ES-I3 (cell line): ENCODE measurements around the gene FSTL3.
A peak's percentile ranks its signal among the peaks of the same experiment; 100 is the strongest.

ENCODE experiments used
- H3K36me3 ChIP-seq: 2 replicates; pipeline ENCODE4 v1.6.1; 2013; ENCODE audit warnings: mild to moderate bottlenecking, low read length, control low read depth, moderate library complexity; ENCODE audit not compliant: insufficient read depth
- H3K4me1 ChIP-seq: 2 replicates; pipeline ENCODE4 v1.6.1; 2013; ENCODE audit warnings: mild to moderate bottlenecking, control low read depth, low read length; ENCODE audit not compliant: insufficient read depth
- H3K9ac ChIP-seq: 2 replicates; pipeline ENCODE4 v1.6.1; 2013; ENCODE audit warnings: low read depth, mild to moderate bottlenecking, low read length, moderate library complexity
- H3K9me3 ChIP-seq: 2 replicates; pipeline ENCODE4 v1.6.1; 2013; ENCODE audit warnings: mild to moderate bottlenecking, low read length, moderate library complexity; ENCODE audit not compliant: control insufficient read depth, insufficient read depth

The FSTL3 gene

DNA sequence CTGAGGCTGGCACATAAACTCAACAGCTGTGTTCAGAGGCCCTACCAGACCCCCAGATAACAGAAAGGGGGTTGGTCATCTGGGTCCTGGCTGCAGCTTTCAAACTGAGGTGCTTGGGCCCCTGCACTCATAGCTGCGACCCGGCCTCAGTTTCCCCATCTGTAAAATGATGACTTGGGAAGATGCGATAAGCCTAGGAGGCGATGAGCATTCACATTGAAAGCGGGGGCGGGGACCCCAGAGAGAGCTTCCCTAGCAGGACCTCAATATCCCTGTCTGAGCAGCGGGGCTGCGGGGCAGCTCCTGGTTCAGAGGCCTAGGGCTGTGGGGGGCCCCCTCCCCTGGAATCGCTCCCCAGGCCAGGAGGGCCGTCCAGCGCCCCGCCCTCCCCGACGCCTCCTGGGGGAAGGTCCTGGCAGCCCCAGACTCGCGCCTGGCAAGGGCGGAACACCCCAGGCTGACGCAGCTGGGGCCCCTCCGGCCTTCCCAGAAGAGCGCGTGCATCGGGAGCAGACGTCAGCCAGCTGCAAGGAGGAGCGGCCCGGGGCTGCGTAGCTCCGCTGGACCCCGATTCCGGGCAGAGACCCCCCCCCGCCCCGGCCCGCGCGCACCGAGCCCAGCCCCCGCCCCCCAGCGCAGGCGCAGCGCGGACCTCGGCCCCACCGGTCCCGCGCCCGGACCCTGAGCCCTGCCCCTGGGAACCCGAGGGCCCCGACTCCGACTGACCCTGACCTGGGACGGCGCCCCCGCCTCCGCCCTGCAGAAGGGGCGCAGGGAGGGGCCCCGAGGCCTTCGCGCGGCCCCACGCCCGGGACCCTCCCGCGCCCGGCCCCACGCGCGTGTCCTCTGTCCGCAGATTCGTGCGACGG is 3.5 kb downstream of the FSTL3 start:
- Histone ChIP-seq H3K36me3 (no peaks in the 10 kb centered on the region), H3K9me3 (no peaks in the 10 kb centered on the region), H3K4me1 (peaks cover 4% of the 10 kb centered on the region; the same call in 1 of the 2 replicates), H3K9ac (peak overlapping the region; percentile 83)

DNA sequence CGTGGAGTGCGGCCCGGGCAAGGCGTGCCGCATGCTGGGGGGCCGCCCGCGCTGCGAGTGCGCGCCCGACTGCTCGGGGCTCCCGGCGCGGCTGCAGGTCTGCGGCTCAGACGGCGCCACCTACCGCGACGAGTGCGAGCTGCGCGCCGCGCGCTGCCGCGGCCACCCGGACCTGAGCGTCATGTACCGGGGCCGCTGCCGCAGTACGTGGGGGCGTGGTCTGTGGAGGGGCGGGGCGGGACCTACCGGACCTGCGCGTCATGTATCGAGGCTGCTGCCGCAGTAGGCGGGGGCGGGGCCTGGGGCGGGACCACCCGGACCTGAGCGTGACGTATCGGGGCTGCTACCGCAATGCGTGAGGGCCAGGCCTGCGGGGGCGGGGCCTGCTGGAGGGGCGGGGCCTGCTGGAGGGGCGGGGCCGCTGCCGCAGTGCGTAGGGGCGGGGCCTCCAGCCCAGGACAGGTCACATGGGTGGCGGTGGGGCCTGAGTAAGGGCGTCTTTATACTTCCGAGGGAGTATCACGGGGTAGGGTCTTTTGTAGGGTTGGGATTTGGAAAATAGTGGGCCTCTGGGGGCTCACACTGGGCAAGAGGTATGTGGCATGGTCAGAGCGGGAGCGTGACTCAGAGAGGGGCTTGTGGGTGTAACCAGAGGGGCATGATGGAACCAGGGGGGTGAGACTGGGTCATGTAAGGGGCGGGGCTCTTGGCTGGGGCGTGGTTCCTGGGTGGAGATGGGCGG is 4.3 kb downstream of the FSTL3 start:
- Histone ChIP-seq H3K36me3 (no peaks in the 10 kb centered on the region), H3K9me3 (no peaks in the 10 kb centered on the region)

DNA sequence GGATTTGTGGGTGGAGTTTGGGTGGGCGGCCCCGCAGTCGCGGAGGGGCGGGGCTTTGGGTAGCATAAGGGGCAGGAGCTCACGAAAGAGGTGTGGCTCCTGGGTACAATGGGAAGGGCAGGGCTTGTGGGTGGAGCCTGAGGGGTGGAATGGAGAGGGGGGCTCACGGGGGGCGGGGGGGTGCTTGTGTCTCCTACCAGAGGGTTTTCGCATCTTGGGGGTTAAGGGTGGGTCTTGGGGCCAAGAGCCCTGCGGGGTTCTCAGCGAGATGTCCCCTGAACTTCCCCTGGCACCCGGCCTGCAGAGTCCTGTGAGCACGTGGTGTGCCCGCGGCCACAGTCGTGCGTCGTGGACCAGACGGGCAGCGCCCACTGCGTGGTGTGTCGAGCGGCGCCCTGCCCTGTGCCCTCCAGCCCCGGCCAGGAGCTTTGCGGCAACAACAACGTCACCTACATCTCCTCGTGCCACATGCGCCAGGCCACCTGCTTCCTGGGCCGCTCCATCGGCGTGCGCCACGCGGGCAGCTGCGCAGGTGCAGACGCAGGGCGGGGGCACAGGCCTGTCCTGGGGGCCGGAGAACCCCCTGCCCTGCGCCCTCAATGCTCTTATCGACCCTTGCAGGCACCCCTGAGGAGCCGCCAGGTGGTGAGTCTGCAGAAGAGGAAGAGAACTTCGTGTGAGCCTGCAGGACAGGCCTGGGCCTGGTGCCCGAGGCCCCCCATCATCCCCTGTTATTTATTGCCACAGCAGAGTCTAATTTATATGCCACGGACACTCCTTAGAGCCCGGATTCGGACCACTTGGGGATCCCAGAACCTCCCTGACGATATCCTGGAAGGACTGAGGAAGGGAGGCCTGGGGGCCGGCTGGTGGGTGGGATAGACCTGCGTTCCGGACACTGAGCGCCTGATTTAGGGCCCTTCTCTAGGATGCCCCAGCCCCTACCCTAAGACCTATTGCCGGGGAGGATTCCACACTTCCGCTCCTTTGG is 5.1 kb downstream of the FSTL3 start:
- Histone ChIP-seq H3K36me3 (no peaks in the 10 kb centered on the region), H3K4me1 (peaks cover 4% of the 10 kb centered on the region; the same call in 1 of the 2 replicates), H3K9me3 (no peaks in the 10 kb centered on the region), H3K9ac (peak overlapping the region; percentile 89; the same call in 1 of the 2 replicates)

More for the DNA sequence above, 4.3 kb downstream of the FSTL3 start:
- peaks cover 4% of the 10 kb centered on the region; the same call in 1 of the 2 replicates for H3K4me1 ChIP-seq
- peak overlapping the region; percentile 89 for H3K9ac ChIP-seq

DNA sequence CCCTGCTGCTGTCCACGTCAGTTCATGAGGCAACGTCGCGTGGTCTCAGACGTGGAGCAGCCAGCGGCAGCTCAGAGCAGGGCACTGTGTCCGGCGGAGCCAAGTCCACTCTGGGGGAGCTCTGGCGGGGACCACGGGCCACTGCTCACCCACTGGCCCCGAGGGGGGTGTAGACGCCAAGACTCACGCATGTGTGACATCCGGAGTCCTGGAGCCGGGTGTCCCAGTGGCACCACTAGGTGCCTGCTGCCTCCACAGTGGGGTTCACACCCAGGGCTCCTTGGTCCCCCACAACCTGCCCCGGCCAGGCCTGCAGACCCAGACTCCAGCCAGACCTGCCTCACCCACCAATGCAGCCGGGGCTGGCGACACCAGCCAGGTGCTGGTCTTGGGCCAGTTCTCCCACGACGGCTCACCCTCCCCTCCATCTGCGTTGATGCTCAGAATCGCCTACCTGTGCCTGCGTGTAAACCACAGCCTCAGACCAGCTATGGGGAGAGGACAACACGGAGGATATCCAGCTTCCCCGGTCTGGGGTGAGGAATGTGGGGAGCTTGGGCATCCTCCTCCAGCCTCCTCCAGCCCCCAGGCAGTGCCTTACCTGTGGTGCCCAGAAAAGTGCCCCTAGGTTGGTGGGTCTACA is 6.6 kb downstream of the FSTL3 start:
- Histone ChIP-seq H3K36me3 (no peaks in the 10 kb centered on the region), H3K9ac (no peak overlapping the region), H3K9me3 (no peaks in the 10 kb centered on the region), H3K4me1 (peaks cover 1% of the 10 kb centered on the region; the same call in 1 of the 2 replicates)

- Histone ChIP-seq H3K36me3 (no peaks in the 10 kb centered on the region), H3K9me3 (no peaks in the 10 kb centered on the region), H3K9ac (no peak overlapping the region), H3K4me1 (no peaks in the 10 kb centered on the region)
Observed at GRCh38 chr19:685454-685931, 9.3 kb downstream of the FSTL3 start.

- Histone ChIP-seq H3K4me1 (no peaks in the 10 kb centered on the region), H3K9me3 (no peaks in the 10 kb centered on the region), H3K9ac (no peak overlapping the region), H3K36me3 (no peaks in the 10 kb centered on the region)
Observed at GRCh38 chr19:686589-687297, 10.6 kb downstream of the FSTL3 start.

GRCh38 chr19:687569-688166 is 11.5 kb downstream of the FSTL3 start:
- Histone ChIP-seq H3K9ac (no peak overlapping the region), H3K9me3 (no peaks in the 10 kb centered on the region), H3K4me1 (no peaks in the 10 kb centered on the region), H3K36me3 (no peaks in the 10 kb centered on the region)

GRCh38 chr19:688214-688613 is 12.0 kb downstream of the FSTL3 start:
- H3K4me1 ChIP-seq = no peaks in the 10 kb centered on the region
- no peaks in the 10 kb centered on the region for H3K36me3 ChIP-seq
- no peak overlapping the region for H3K9ac ChIP-seq

GRCh38 chr19:688992-689391 is 12.8 kb downstream of the FSTL3 start:
- Histone ChIP-seq H3K9me3 (no peaks in the 10 kb centered on the region), H3K9ac (no peak overlapping the region), H3K36me3 (no peaks in the 10 kb centered on the region), H3K4me1 (no peaks in the 10 kb centered on the region)

More at GRCh38 chr19:688214-688613, 12.0 kb downstream of the FSTL3 start:
- no peaks in the 10 kb centered on the region for H3K9me3 ChIP-seq

DNA sequence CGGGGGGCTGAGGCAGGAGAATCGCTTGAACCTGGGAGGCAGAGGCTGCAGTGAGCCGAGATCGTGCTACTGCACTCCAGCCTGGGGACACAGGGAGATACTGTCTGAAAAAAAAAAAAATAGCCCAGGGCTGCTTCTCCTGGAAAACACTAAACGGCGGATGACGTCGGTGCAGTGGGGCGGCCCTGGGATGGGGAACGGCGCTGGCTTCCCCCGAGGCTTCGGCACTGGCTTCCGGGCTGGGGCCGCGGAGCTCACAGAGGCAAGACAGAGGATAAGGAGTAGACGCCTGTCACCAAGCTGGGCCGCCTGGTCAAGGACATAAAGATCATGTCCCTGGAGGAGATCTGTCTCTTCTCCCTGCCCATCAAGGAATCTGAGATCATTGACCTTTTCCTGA is 14.0 kb downstream of the FSTL3 start:
- no peaks in the 10 kb centered on the region for H3K4me1 ChIP-seq
- no peak overlapping the region for H3K9ac ChIP-seq
- no peaks in the 10 kb centered on the region for H3K9me3 ChIP-seq
- no peaks in the 10 kb centered on the region for H3K36me3 ChIP-seq

DNA sequence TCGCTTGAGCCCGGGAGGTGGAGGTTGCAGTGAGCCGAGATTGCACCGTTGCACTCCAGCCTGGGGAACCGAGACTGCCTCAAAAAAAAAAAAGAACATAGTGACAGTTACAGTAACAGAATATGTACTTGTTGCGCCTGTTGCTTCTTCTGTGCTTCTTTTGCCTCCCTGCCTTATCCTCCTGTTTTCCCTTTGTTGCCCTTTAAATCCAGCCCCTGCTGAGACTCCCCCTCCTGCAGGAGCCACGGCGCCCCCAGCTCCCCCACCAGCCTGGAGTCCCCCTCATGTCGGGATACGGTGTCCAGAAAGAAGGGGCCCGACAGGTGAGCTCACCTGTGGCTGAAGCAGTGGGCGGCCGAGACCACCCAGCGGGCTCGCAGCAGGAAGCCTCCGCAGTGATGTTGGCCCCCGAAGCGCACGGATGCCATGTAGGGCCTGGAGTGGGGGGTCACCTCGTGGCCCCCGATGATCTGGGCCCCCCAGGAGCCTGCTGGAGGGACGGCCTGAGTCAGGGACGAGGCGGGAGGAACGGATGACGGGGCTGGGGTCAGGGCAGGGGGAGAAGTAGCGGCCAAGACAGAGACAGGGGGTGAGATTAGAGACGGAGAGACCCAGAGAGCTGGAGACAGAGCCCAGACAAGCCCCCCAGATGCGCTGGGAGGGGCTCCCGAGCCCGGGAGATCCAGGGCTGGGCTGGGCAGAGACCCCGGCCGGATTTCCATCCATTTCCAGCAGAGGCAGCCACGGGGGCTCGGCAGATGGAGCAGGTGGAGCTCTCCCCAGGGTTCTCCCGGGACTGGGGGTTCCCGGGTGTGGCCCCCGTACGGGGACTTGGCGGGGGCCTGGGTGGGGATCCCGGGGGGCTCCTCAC is 18.5 kb downstream of the FSTL3 start:
- H3K4me1 ChIP-seq = no peaks in the 10 kb centered on the region
- H3K9me3 ChIP-seq = no peaks in the 10 kb centered on the region
- no peaks in the 10 kb centered on the region for H3K36me3 ChIP-seq
- H3K9ac ChIP-seq = no peak overlapping the region

GRCh38 chr19:695352-695949 is 19.3 kb downstream of the FSTL3 start, which contains the start of gene PRSS57:
Gene PRSS57, minus strand, starts transcription at chr19:695452. Its CDS starts 22 bp downstream, at chr19:695430.
- no peak within 1 kb of the TSS for H3K9ac ChIP-seq

More at GRCh38 chr19:695352-695949, 19.3 kb downstream of the FSTL3 start, which contains the start of gene PRSS57:
- Histone ChIP-seq H3K36me3 (no peaks in the 10 kb centered on the region), H3K9me3 (no peaks in the 10 kb centered on the region), H3K4me1 (no peaks in the 10 kb centered on the region)
